Large intestine (tissue), 12 donors: ENCODE measurements around the gene CNTNAP3B. TPM values are rescaled to one million over a fixed set of nuclear protein-coding genes. Genes with fewer than 3 reads are reported as not detected.
A peak's percentile ranks its signal among the peaks of the same experiment; 100 is the strongest.
"Not testable (repeated sequence)": the region's sequence is repeated elsewhere in the genome, so short reads cannot be mapped to it uniquely, and the experiment has no call there.

Experiments
- DNase-seq, 2 donors: peaks; one replicate each; pipeline versions ENCODE4 v3.0.0 to v3.0.0-alpha.2; 2013
- H3K27ac ChIP-seq: one replicate; pipeline ENCODE4 v1.5.1; 2013; ENCODE audit warnings: low read length
- H3K27me3 ChIP-seq: 2 replicates; pipeline ENCODE4 v1.6.1; 2013; ENCODE audit warnings: low read length; ENCODE audit not compliant: control insufficient read depth, insufficient read depth
- H3K36me3 ChIP-seq: 2 replicates; pipeline ENCODE4 v1.6.1; 2013; ENCODE audit warnings: low read length; ENCODE audit not compliant: control insufficient read depth, insufficient read depth
- H3K4me1 ChIP-seq: one replicate; pipeline ENCODE4 v1.6.1; 2013; ENCODE audit warnings: low read length; ENCODE audit not compliant: control insufficient read depth, insufficient read depth
- H3K4me3 ChIP-seq: one replicate; pipeline ENCODE4 v1.5.1; 2013; ENCODE audit warnings: low read length
- H3K9me3 ChIP-seq: one replicate; pipeline ENCODE4 v1.6.1; 2013; ENCODE audit warnings: mild to moderate bottlenecking, low read depth, low read length, moderate library complexity; ENCODE audit not compliant: control insufficient read depth
- WGBS: methylation state at CpG from one replicate; pipeline ENCODE4 v1.1.5; 2013; ENCODE audit warnings: low lambda C conversion rate; ENCODE audit not compliant: insufficient coverage; 5-methylcytosine and 5-hydroxymethylcytosine counted together
- long read RNA-seq, 11 donors: transcript quantifications; one replicate each; lab custom pipeline, GENCODE V29; 2026
- polyA plus RNA-seq: library from polyadenylated mRNA; unstranded; fragments of 120-200 nt; gene quantifications from one replicate; pipeline ENCODE4 v1.2.1, GENCODE V29; 2013

The CNTNAP3B gene
- polyA plus RNA-seq, result 11.7 TPM
- long read RNA-seq, donor 1, result 0 reads
- long read RNA-seq, donor 2, result 0 reads
- long read RNA-seq, donor 3, result 0 reads
- long read RNA-seq, donor 4, result 0 reads
- long read RNA-seq, donor 5, result 0 reads
- long read RNA-seq, donor 6, result 0 reads
- long read RNA-seq, donor 7, result 0 reads
- long read RNA-seq, donor 8, result 0 reads
- long read RNA-seq, donor 9, result 0 reads
- long read RNA-seq, donor 10, result 0 reads
- long read RNA-seq, donor 11, result 0 reads

GRCh38 chr9:42129073-42129729, at the start of gene CNTNAP3B:
CNTNAP3B (minus strand) TSS chr9:42129426; CDS start chr9:42129094, 332 bp downstream.
- WGBS, result no CpG with 5 or more reads among the region's 72 CpGs
- not testable (repeated sequence) for H3K36me3 ChIP-seq, H3K27me3 ChIP-seq, H3K27ac ChIP-seq, H3K9me3 ChIP-seq, H3K4me1 ChIP-seq, H3K4me3 ChIP-seq
- DNase-seq, result peak in 1 of 2 donors; percentile 2

- not testable (repeated sequence) for H3K27ac ChIP-seq, H3K4me3 ChIP-seq, H3K4me1 ChIP-seq, H3K36me3 ChIP-seq, H3K27me3 ChIP-seq, H3K9me3 ChIP-seq
- peak in 1 of 2 donors; percentile 1 for DNase-seq
- no CpG with 5 or more reads among the region's 1 CpG for WGBS
Measured at GRCh38 chr9:42160299-42160698, 31.1 kb upstream of the CNTNAP3B start.

- H3K4me3 ChIP-seq, result not testable (repeated sequence)
- no CpG with 5 or more reads among the region's 12 CpGs for WGBS
- DNase-seq, result peak in 1 of 2 donors; percentile 3
Measured at GRCh38 chr9:42127056-42127841, 2.0 kb downstream of the CNTNAP3B start.

GRCh38 chr9:42121007-42121406, 8.2 kb downstream of the CNTNAP3B start:
- H3K27ac ChIP-seq, H3K27me3 ChIP-seq, H3K36me3 ChIP-seq, H3K4me1 ChIP-seq, DNase-seq, H3K9me3 ChIP-seq, H3K4me3 ChIP-seq: not testable (repeated sequence)
- WGBS, result no CpG with 5 or more reads among the region's 7 CpGs

More at GRCh38 chr9:42127056-42127841, 2.0 kb downstream of the CNTNAP3B start:
- not testable (repeated sequence) for H3K4me1 ChIP-seq, H3K9me3 ChIP-seq, H3K27me3 ChIP-seq, H3K27ac ChIP-seq, H3K36me3 ChIP-seq

GRCh38 chr9:42095929-42096328, 33.3 kb downstream of the CNTNAP3B start:
- H3K36me3 ChIP-seq, H3K4me3 ChIP-seq, H3K4me1 ChIP-seq, DNase-seq, H3K9me3 ChIP-seq, H3K27ac ChIP-seq, H3K27me3 ChIP-seq: not testable (repeated sequence)
- no CpG with 5 or more reads among the region's 9 CpGs for WGBS

GRCh38 chr9:42084559-42084952, 44.7 kb downstream of the CNTNAP3B start:
- H3K4me3 ChIP-seq, H3K4me1 ChIP-seq, DNase-seq, H3K9me3 ChIP-seq, H3K36me3 ChIP-seq, H3K27ac ChIP-seq, H3K27me3 ChIP-seq: not testable (repeated sequence)
- no CpG with 5 or more reads among the region's 1 CpG for WGBS

- not testable (repeated sequence) for DNase-seq, H3K4me1 ChIP-seq, H3K36me3 ChIP-seq, H3K4me3 ChIP-seq, H3K27ac ChIP-seq, H3K27me3 ChIP-seq, H3K9me3 ChIP-seq
- no CpG with 5 or more reads among the region's 4 CpGs for WGBS
Measured at GRCh38 chr9:42083877-42084558, 45.2 kb downstream of the CNTNAP3B start.

DNA sequence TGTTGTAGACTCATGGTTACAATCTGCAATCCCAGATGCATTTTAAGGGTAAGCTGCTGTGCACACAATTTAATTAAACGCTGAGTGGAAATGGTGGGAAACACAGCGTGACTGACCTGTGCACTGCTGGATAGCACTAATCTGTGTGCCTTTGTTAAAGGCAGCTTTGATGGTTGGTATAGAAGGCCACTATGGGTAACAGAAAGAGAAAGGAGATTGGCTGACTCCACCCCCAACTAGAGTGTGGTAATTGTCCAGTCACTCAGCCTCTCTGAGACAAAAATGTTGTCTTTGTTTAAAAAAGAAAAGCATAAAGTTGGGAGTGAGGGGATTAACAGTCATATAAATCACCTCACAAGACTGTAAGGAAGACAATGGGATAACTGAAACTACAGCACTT, 48.9 kb downstream of the CNTNAP3B start:
- H3K27ac ChIP-seq, DNase-seq, H3K36me3 ChIP-seq, H3K4me3 ChIP-seq, H3K27me3 ChIP-seq, H3K9me3 ChIP-seq, H3K4me1 ChIP-seq: not testable (repeated sequence)
- WGBS, result no CpG with 5 or more reads among the region's 2 CpGs

- H3K4me1 ChIP-seq, H3K27me3 ChIP-seq, H3K9me3 ChIP-seq, DNase-seq, H3K27ac ChIP-seq, H3K36me3 ChIP-seq, H3K4me3 ChIP-seq: not testable (repeated sequence)
- no CpG with 5 or more reads among the region's 5 CpGs for WGBS
Measured at GRCh38 chr9:42074868-42075267, 54.4 kb downstream of the CNTNAP3B start.

DNA sequence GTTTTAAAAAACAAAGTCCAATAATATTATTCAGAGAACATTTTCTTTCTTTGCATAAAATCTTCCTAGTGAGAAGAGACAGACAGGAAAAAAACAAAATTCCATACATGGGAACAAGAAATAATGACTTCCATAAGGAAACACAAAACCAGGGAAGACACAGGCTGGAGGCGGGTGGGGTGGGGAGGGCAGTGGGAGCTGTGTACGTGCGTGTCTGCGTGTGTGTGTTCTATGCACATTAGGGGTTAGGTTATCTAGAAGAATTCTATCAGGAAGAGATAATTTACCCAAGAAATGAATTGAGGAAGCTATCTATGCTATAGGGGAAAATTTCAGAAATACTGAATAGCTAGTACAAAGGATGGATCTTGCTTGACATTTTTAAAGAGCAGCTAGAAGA, 58.2 kb downstream of the CNTNAP3B start:
- not testable (repeated sequence) for DNase-seq, H3K36me3 ChIP-seq
- no CpG with 5 or more reads among the region's 4 CpGs for WGBS

More for the DNA sequence above, 58.2 kb downstream of the CNTNAP3B start:
- H3K9me3 ChIP-seq, H3K4me1 ChIP-seq, H3K4me3 ChIP-seq, H3K27me3 ChIP-seq, H3K27ac ChIP-seq: not testable (repeated sequence)
